Measurements from ENCODE around the gene NDUFA6.

The NDUFA6 gene

GRCh38 chr22:42070517-42071422 is 19.8 kb downstream of the NDUFA6 start, which contains the start of gene NAGA:
Gene NAGA, minus strand, starts transcription at chr22:42070812. Its CDS starts 515 bp downstream, at chr22:42070297.
- H3K27me3 ChIP-seq (ENCODE audit: control insufficient read depth in 1 of 2, insufficient read depth in 2 of 2, low read length in 2 of 2), result no peaks in the 10 kb centered on the region

GRCh38 chr22:42069801-42070516 is 20.6 kb downstream of the NDUFA6 start:
- H3K27ac ChIP-seq (ENCODE audit: low read length), result peak overlapping the region; percentile 88
- H3K4me1 ChIP-seq (ENCODE audit: control insufficient read depth, insufficient read depth, low read length), result peaks cover 38% of the 10 kb centered on the region
- H3K9me3 ChIP-seq (ENCODE audit: control insufficient read depth in 2 of 2, low read length in 2 of 2), result no peaks in the 10 kb centered on the region
- no peaks in the 10 kb centered on the region for H3K27me3 ChIP-seq (ENCODE audit: control insufficient read depth in 1 of 2, insufficient read depth in 2 of 2, low read length in 2 of 2)
- peak overlapping the region; percentile 80 to 86 for H3K4me3 ChIP-seq (ENCODE audit: low read length in 2 of 2)
- H3K36me3 ChIP-seq (ENCODE audit: control insufficient read depth in 2 of 2, insufficient read depth in 2 of 2, low read length in 2 of 2), result peaks cover 13 to 21% of the 10 kb centered on the region in 2 donors
- H3K9ac ChIP-seq (ENCODE audit: low read length in 2 of 2), result peak overlapping the region; percentile 83 to 85

More at GRCh38 chr22:42070517-42071422, 19.8 kb downstream of the NDUFA6 start, which contains the start of gene NAGA:
- Histone ChIP-seq H3K4me1 (ENCODE audit: control insufficient read depth, insufficient read depth, low read length) (peaks cover 44% of the 10 kb centered on the region), H3K27ac (ENCODE audit: low read length) (peak within 1 kb of the TSS; percentile 88), H3K9ac (ENCODE audit: low read length in 2 of 2) (peak within 1 kb of the TSS; percentile 83 to 85), H3K36me3 (ENCODE audit: control insufficient read depth in 2 of 2, insufficient read depth in 2 of 2, low read length in 2 of 2) (peaks cover 8 to 15% of the 10 kb centered on the region in 2 donors), H3K9me3 (ENCODE audit: control insufficient read depth in 2 of 2, low read length in 2 of 2) (no peaks in the 10 kb centered on the region), H3K4me3 (ENCODE audit: low read length in 2 of 2) (peak within 1 kb of the TSS; percentile 80 to 86)

DNA sequence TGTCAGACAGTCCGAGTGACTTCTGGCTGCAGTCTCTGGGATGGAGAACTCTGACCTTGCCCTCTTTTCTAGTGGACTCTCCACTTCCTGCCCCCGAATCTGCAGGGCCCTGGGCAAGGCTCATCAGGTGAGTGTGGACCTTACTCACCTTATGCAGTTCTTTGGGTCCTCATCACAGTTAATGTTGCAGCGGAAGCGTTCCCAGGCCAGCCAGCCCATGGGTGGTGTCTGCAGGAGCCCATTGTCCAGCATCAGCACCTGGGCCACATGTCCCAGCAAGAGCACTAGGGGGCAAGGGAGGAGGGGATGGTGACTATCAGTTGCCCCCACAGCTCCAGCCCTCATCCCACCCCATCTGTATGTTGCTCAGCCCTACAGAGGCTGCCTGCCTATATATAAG is 22.3 kb downstream of the NDUFA6 start:
- Histone ChIP-seq H3K27me3 (ENCODE audit: control insufficient read depth in 1 of 2, insufficient read depth in 2 of 2, low read length in 2 of 2) (no peaks in the 10 kb centered on the region), H3K9me3 (ENCODE audit: control insufficient read depth in 2 of 2, low read length in 2 of 2) (no peaks in the 10 kb centered on the region), H3K27ac (ENCODE audit: low read length) (no peak overlapping the region), H3K4me1 (ENCODE audit: control insufficient read depth, insufficient read depth, low read length) (peaks cover 22% of the 10 kb centered on the region), H3K4me3 (ENCODE audit: low read length in 2 of 2) (no peak overlapping the region), H3K9ac (ENCODE audit: low read length in 2 of 2) (no peak overlapping the region), H3K36me3 (ENCODE audit: control insufficient read depth in 2 of 2, insufficient read depth in 2 of 2, low read length in 2 of 2) (peaks cover 18 to 24% of the 10 kb centered on the region in 2 donors)

DNA sequence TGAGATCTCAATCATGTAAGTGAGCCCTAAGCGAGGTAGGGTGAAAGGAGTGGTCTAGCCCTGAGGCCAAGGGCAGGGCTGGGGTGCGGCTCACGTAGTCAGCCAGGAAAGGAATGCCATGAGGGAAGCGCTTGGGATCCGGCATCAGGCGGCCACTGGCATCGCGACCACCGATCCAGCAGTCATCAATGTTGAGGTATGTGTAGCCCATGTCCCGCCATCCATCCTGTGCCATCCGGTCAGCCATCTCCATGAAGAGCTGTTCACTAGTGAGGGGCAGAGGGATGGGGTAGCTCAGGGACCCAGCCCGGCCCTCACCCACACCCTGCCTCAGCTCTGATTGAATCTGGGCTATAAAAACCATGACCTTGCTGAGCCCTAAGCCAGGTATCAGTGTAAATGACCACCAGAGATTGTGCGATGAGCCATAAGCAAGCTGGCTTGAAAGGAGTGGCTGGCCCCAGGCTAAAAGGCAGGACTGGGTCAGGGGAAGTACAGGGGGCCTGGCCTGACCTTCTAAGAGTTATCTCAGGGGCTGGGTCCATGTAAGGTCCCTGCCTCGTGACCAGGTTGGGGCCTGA is 22.8 kb downstream of the NDUFA6 start:
- Histone ChIP-seq H3K4me1 (ENCODE audit: control insufficient read depth, insufficient read depth, low read length) (peaks cover 21% of the 10 kb centered on the region), H3K4me3 (ENCODE audit: low read length in 2 of 2) (no peak overlapping the region), H3K36me3 (ENCODE audit: control insufficient read depth in 2 of 2, insufficient read depth in 2 of 2, low read length in 2 of 2) (peaks cover 18 to 26% of the 10 kb centered on the region in 2 donors), H3K27me3 (ENCODE audit: control insufficient read depth in 1 of 2, insufficient read depth in 2 of 2, low read length in 2 of 2) (no peaks in the 10 kb centered on the region), H3K9me3 (ENCODE audit: control insufficient read depth in 2 of 2, low read length in 2 of 2) (no peaks in the 10 kb centered on the region), H3K9ac (ENCODE audit: low read length in 2 of 2) (no peak overlapping the region), H3K27ac (ENCODE audit: low read length) (no peak overlapping the region)

- Histone ChIP-seq H3K9me3 (ENCODE audit: control insufficient read depth in 2 of 2, low read length in 2 of 2) (no peaks in the 10 kb centered on the region), H3K36me3 (ENCODE audit: control insufficient read depth in 2 of 2, insufficient read depth in 2 of 2, low read length in 2 of 2) (peaks cover 21 to 31% of the 10 kb centered on the region in 2 donors), H3K9ac (ENCODE audit: low read length in 2 of 2) (no peak overlapping the region), H3K27me3 (ENCODE audit: control insufficient read depth in 1 of 2, insufficient read depth in 2 of 2, low read length in 2 of 2) (no peaks in the 10 kb centered on the region), H3K27ac (ENCODE audit: low read length) (no peak overlapping the region), H3K4me3 (ENCODE audit: low read length in 2 of 2) (no peak overlapping the region), H3K4me1 (ENCODE audit: control insufficient read depth, insufficient read depth, low read length) (peaks cover 21% of the 10 kb centered on the region)
These were observed 23.6 kb downstream of the NDUFA6 start for GRCh38 chr22:42066937-42067336.

DNA sequence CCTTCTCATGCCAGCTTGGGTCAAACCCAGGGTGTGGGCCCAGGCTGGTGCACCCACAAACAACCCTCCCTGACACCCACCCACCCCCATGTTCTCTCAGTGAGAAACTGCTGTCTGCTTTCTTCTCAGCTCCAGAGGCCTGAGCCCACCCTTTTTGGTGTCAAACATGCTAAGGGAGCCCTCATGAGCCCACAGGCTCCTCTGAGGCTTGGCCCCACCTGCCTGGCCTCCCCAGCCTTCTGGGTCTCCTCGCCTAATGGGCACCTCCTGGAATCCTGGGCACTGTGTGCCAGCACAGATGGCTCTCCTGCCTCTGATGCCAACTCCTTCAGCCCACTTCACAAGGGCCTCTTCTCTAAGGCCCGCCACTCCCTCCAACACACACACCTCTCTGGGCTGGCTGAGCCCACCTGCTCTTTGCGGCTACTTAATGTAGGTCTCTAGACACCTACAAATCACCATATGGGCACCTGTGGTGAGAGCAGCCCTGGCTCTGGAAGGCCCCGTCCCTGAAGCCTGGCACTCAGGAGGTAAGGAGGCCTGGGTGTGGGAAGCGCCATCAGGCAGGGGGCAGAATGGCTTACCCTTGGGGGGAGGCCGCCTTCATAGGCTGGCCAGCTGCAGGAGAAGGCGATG is 24.3 kb downstream of the NDUFA6 start:
- Histone ChIP-seq H3K9ac (ENCODE audit: low read length in 2 of 2) (no peak overlapping the region), H3K4me1 (ENCODE audit: control insufficient read depth, insufficient read depth, low read length) (peaks cover 14% of the 10 kb centered on the region), H3K27ac (ENCODE audit: low read length) (no peak overlapping the region), H3K27me3 (ENCODE audit: control insufficient read depth in 1 of 2, insufficient read depth in 2 of 2, low read length in 2 of 2) (no peaks in the 10 kb centered on the region), H3K9me3 (ENCODE audit: control insufficient read depth in 2 of 2, low read length in 2 of 2) (no peaks in the 10 kb centered on the region), H3K36me3 (ENCODE audit: control insufficient read depth in 2 of 2, insufficient read depth in 2 of 2, low read length in 2 of 2) (peaks cover 24 to 32% of the 10 kb centered on the region in 2 donors), H3K4me3 (ENCODE audit: low read length in 2 of 2) (no peak overlapping the region)

- Histone ChIP-seq H3K9me3 (ENCODE audit: control insufficient read depth in 2 of 2, low read length in 2 of 2) (no peaks in the 10 kb centered on the region), H3K9ac (ENCODE audit: low read length in 2 of 2) (no peak overlapping the region), H3K4me3 (ENCODE audit: low read length in 2 of 2) (no peak overlapping the region), H3K36me3 (ENCODE audit: control insufficient read depth in 2 of 2, insufficient read depth in 2 of 2, low read length in 2 of 2) (peaks cover 29 to 39% of the 10 kb centered on the region in 2 donors), H3K27ac (ENCODE audit: low read length) (no peak overlapping the region), H3K27me3 (ENCODE audit: control insufficient read depth in 1 of 2, insufficient read depth in 2 of 2, low read length in 2 of 2) (no peaks in the 10 kb centered on the region), H3K4me1 (ENCODE audit: control insufficient read depth, insufficient read depth, low read length) (peaks cover 10% of the 10 kb centered on the region)
These were observed 25.0 kb downstream of the NDUFA6 start for GRCh38 chr22:42065438-42066125.

- Histone ChIP-seq H3K27me3 (ENCODE audit: control insufficient read depth in 1 of 2, insufficient read depth in 2 of 2, low read length in 2 of 2) (no peaks in the 10 kb centered on the region), H3K36me3 (ENCODE audit: control insufficient read depth in 2 of 2, insufficient read depth in 2 of 2, low read length in 2 of 2) (peaks cover 35 to 48% of the 10 kb centered on the region in 2 donors), H3K4me3 (ENCODE audit: low read length in 2 of 2) (no peak overlapping the region), H3K27ac (ENCODE audit: low read length) (no peak overlapping the region), H3K9me3 (ENCODE audit: control insufficient read depth in 2 of 2, low read length in 2 of 2) (no peaks in the 10 kb centered on the region), H3K9ac (ENCODE audit: low read length in 2 of 2) (no peak overlapping the region), H3K4me1 (ENCODE audit: control insufficient read depth, insufficient read depth, low read length) (peaks cover 2% of the 10 kb centered on the region)
These were observed 25.9 kb downstream of the NDUFA6 start for GRCh38 chr22:42064629-42065028.

- Histone ChIP-seq H3K36me3 (ENCODE audit: control insufficient read depth in 2 of 2, insufficient read depth in 2 of 2, low read length in 2 of 2) (peaks cover 40 to 47% of the 10 kb centered on the region in 2 donors), H3K27me3 (ENCODE audit: control insufficient read depth in 1 of 2, insufficient read depth in 2 of 2, low read length in 2 of 2) (no peaks in the 10 kb centered on the region), H3K9me3 (ENCODE audit: control insufficient read depth in 2 of 2, low read length in 2 of 2) (no peaks in the 10 kb centered on the region), H3K4me3 (ENCODE audit: low read length in 2 of 2) (no peak overlapping the region), H3K27ac (ENCODE audit: low read length) (no peak overlapping the region), H3K9ac (ENCODE audit: low read length in 2 of 2) (no peak overlapping the region), H3K4me1 (ENCODE audit: control insufficient read depth, insufficient read depth, low read length) (no peaks in the 10 kb centered on the region)
These were observed 27.9 kb downstream of the NDUFA6 start for GRCh38 chr22:42062506-42063170.

Data from stomach smooth muscle (tissue), 2 donors.